Peyer's patch (tissue), 4 donors: Measurements from ENCODE around the gene SLC1A5.

ENCODE experiments used
- CTCF ChIP-seq, 6 experiments: fragments of 450-650 bp in 4 of 6; fragments of 200-600 bp in 2 of 6; sonication (generic) in 1 of 6; IDR thresholded peaks; one replicate each; pipeline ENCODE4 v1.5.1; 2017 to 2019; ENCODE audit warnings: antibody characterized with exemption in 6 of 6, mild to moderate bottlenecking in 3 of 6, moderate library complexity in 1 of 6
- POLR2A ChIP-seq, 2 donors: fragments of 450-650 bp; IDR thresholded peaks; one replicate each; pipeline ENCODE4 v1.5.1; 2017; ENCODE audit warnings: antibody characterized with exemption in 2 of 2, mild to moderate bottlenecking in 2 of 2, moderate library complexity in 2 of 2

GRCh38 chr19:46746281-46747057 is 41.9 kb downstream of the SLC1A5 start, which contains the start of gene STRN4:
- no peak for TF ChIP-seq CTCF (IDR thresholded peaks at IDR 0.05)
- peak in 1 of 2 donors; percentile 75 for TF ChIP-seq POLR2A (IDR thresholded peaks at IDR 0.05)
